HepG2 (cell line): Measurements from ENCODE around the gene RAD17. TPM values are rescaled to one million over a fixed set of nuclear protein-coding genes. Genes with fewer than 3 reads are reported as not detected.

Source experiments
- ATAC-seq: fragments of 200-7000 bp; cut with Tn5 transposase; 3 replicates; pipeline ENCODE4 v1.9.1; 2020; ENCODE audit warnings: mild to moderate bottlenecking, moderate library complexity
- BruUV-seq: library from RNA; stranded (reverse); fragments of 400-500 nt; replicated peaks from 2 replicates; lab custom pipeline; 2021; lab: Mats Ljungman, UMichigan
- CTCF ChIA-PET: fragments of 300-600 bp; formaldehyde crosslinking; extraction: SDS; loops from one replicate; lab custom pipeline; 2021; ENCODE audit warnings: low total read pairs, inconsistent platforms, low intra/inter-chr PET ratio; lab: Yijun Ruan, JAX
- POLR2A ChIA-PET: fragments of 350-600 bp; sonication (Branson Sonifier 250); formaldehyde crosslinking; loops from one replicate; lab custom pipeline; 2020; ENCODE audit warnings: antibody characterized with exemption, inconsistent platforms; lab: Yijun Ruan, JAX
- DNase-seq: peaks from one replicate; pipeline ENCODE4 v3.0.0-alpha.2; 2015; ENCODE audit warnings: low spot score
- FAIRE-seq: peaks from 3 replicates; lab custom pipeline; 2011; peaks lifted over from hg19 to GRCh38; lab: Jason Lieb, UNC
- H2AFZ ChIP-seq: one replicate; pipeline ENCODE4 v1.6.1; 2011; ENCODE audit warnings: low read length, inconsistent platforms
- H3K27ac ChIP-seq: fragments of 300-600 bp; 3 replicates; pipeline ENCODE4 v1.8.0; 2011; ENCODE audit warnings: mixed run types, mild to moderate bottlenecking, mixed read lengths, low read length, inconsistent platforms; ENCODE audit not compliant: insufficient read depth; ENCODE audit errors: extremely low read length
- H3K27me3 ChIP-seq, 2 experiments: fragments of 200-600 bp in 1 of 2; 2 replicates in 1 of 2; 3 replicates in 1 of 2; pipeline versions ENCODE4 v1.6.0 to v1.8.0; 2011; ENCODE audit warnings: low read length in 2 of 2, mild to moderate bottlenecking in 2 of 2, moderate library complexity in 2 of 2, inconsistent platforms in 1 of 2; ENCODE audit not compliant: insufficient read depth in 2 of 2, control insufficient read depth in 1 of 2
- H3K36me3 ChIP-seq, 2 experiments: fragments of 200-600 bp in 1 of 2; replicated peaks in 1 of 2; 2 replicates in 1 of 2; 3 replicates in 1 of 2; pipeline versions ENCODE4 v1.5.1 to v1.8.0; 2011; ENCODE audit warnings: low read length in 2 of 2, inconsistent platforms in 1 of 2; ENCODE audit not compliant: insufficient read depth in 2 of 2, control insufficient read depth in 1 of 2
- H3K4me1 ChIP-seq: 2 replicates; pipeline ENCODE4 v1.5.1; 2012; ENCODE audit warnings: low read length, inconsistent platforms; ENCODE audit not compliant: insufficient read depth
- H3K4me2 ChIP-seq: 2 replicates; pipeline ENCODE4 v1.6.0; 2011; ENCODE audit warnings: low read depth, low read length, inconsistent platforms
- H3K4me3 ChIP-seq, 3 experiments: fragments of 200-600 bp in 1 of 3; sonication (generic), shearing (Covaris generic) in 1 of 3; replicated peaks in 1 of 3; 2 replicates each; pipeline ENCODE4 v1.5.1; 2011 to 2016; ENCODE audit warnings: low read length in 3 of 3, inconsistent platforms in 2 of 3, low read depth in 2 of 3, mild to moderate bottlenecking in 2 of 3, control low read depth in 1 of 3, mixed read lengths in 1 of 3; ENCODE audit not compliant: insufficient read depth in 1 of 3
- H3K79me2 ChIP-seq: one replicate; pipeline ENCODE4 v1.6.1; 2011; ENCODE audit warnings: low read length, inconsistent platforms; ENCODE audit not compliant: insufficient read depth
- H3K9ac ChIP-seq: 2 replicates; pipeline ENCODE4 v1.6.0; 2011; ENCODE audit warnings: mild to moderate bottlenecking, low read depth, low read length, inconsistent platforms; ENCODE audit not compliant: insufficient read depth
- H3K9me3 ChIP-seq: 2 replicates; pipeline ENCODE4 v1.5.1; 2012; ENCODE audit warnings: mild to moderate bottlenecking, low read length
- H4K20me1 ChIP-seq: 2 replicates; pipeline ENCODE4 v1.6.0; 2011; ENCODE audit warnings: inconsistent platforms, mild to moderate bottlenecking, low read length, moderate library complexity; ENCODE audit not compliant: insufficient read depth
- BCL6 ChIP-seq: IDR thresholded peaks from 2 replicates; pipeline ENCODE4 v1.6.1; 2016; ENCODE audit warnings: missing genetic modification reagents, missing compliant biosample characterization
- ESRRA ChIP-seq: sonication (generic); formaldehyde crosslinking; IDR thresholded peaks from 2 replicates; pipeline ENCODE4 v1.5.1; 2020; ENCODE audit warnings: mild to moderate bottlenecking, low read depth, missing genetic modification reagents
- MIER2 ChIP-seq: IDR thresholded peaks from 2 replicates; pipeline ENCODE4 v1.6.1; 2016; ENCODE audit warnings: missing biosample characterization, missing genetic modification reagents
- MIER3 ChIP-seq: IDR thresholded peaks from 2 replicates; pipeline ENCODE4 v1.6.1; 2016; ENCODE audit warnings: missing compliant biosample characterization, borderline replicate concordance
- PRDM15 ChIP-seq: sonication (generic); formaldehyde crosslinking; IDR thresholded peaks from 2 replicates; pipeline ENCODE4 v1.4.0; 2020; ENCODE audit warnings: missing genetic modification reagents
- SNAPC2 ChIP-seq: sonication (generic); formaldehyde crosslinking; IDR thresholded peaks from 2 replicates; pipeline ENCODE4 v1.8.1; 2022; ENCODE audit warnings: mild to moderate bottlenecking, missing genetic modification reagents
- TFDP2 ChIP-seq: sonication (generic); formaldehyde crosslinking; IDR thresholded peaks from 2 replicates; pipeline ENCODE4 v1.4.0; 2020; ENCODE audit warnings: missing genetic modification reagents
- ZBTB10 ChIP-seq: sonication (generic); formaldehyde crosslinking; IDR thresholded peaks from 2 replicates; pipeline ENCODE4 v1.4.0; 2020; ENCODE audit warnings: missing genetic modification reagents, borderline replicate concordance
- ZBTB14 ChIP-seq: sonication (generic); formaldehyde crosslinking; IDR thresholded peaks from 2 replicates; pipeline ENCODE4 v1.4.0; 2020; ENCODE audit warnings: missing genetic modification reagents
- ZBTB4 ChIP-seq: sonication (generic); formaldehyde crosslinking; IDR thresholded peaks from 2 replicates; pipeline ENCODE4 v1.4.0; 2020; ENCODE audit warnings: missing genetic modification reagents, mild to moderate bottlenecking, borderline replicate concordance
- ZMYM3 ChIP-seq: sonication (generic); formaldehyde crosslinking; IDR thresholded peaks from 2 replicates; pipeline ENCODE4 v1.5.1; 2020; ENCODE audit warnings: mild to moderate bottlenecking, missing genetic modification reagents
- ZNF792 ChIP-seq: IDR thresholded peaks from 2 replicates; pipeline ENCODE4 v1.6.1; 2016
- ZSCAN9 ChIP-seq: IDR thresholded peaks from 2 replicates; pipeline ENCODE4 v1.6.1; 2016; ENCODE audit warnings: borderline replicate concordance
- in situ Hi-C: cut with HindIII; loops from 2 replicates; pipeline ENCODE4 v1.10.0; 2017; ENCODE audit warnings: low pct_unique_long_range_greater_than_20kb; ENCODE audit not compliant: extremely low pct_ligation_motif_present
- intact Hi-C: fragments of 100-400 bp; cut with micrococcal nuclease; formaldehyde crosslinking; loops from one replicate; pipeline ENCODE4 v1.10.0; 2022; ENCODE audit not compliant: unreplicated experiment
- polyA plus RNA-seq, 8 experiments: library from polyadenylated mRNA; depleted of rRNA in 3 of 8; stranded (reverse) in 7 of 8; unstranded in 1 of 8; fragments of >200 nt; fragmentation: Illumina TruSeq in 4 of 8; extraction: Trizol in 4 of 8; gene quantifications; 2 replicates each; pipeline versions ENCODE4 v1.2.1 to v1.2.3, GENCODE V29; 2011 to 2016; ENCODE audit warnings: low read depth in 4 of 8, missing spikeins in 1 of 8, mixed read lengths in 1 of 8; ENCODE audit not compliant: insufficient read depth in 1 of 8
- total RNA-seq, 5 experiments: library from RNA; depleted of rRNA; stranded (reverse); fragments of >200 nt; fragmentation: Illumina TruSeq; extraction: Trizol; gene quantifications; 2 replicates each; pipeline ENCODE4 v1.2.3, GENCODE V29; 2016; ENCODE audit warnings: low read depth in 1 of 5

RAD17 gene
- total and polyA plus RNA-seq, 2 of the 13 experiments (the other 11 are each of a cell fraction or from before 2014, with no cell fraction given) = 24.0 to 25.9 TPM

- TF ChIP-seq MIER2 (CRISPR knock-in tag) (no peak), ZBTB14 (CRISPR knock-in tag) (no peak), BCL6 (no peak), ESRRA (no peak), SNAPC2 (CRISPR knock-in tag) (no peak), ZBTB4 (no peak), ZMYM3 (CRISPR knock-in tag) (no peak)
Observed at GRCh38 chr5:69343083-69343482, 26.5 kb upstream of the RAD17 start (continued).

- peaks cover 4 to 34% of the 10 kb centered on the region in 2 experiments; a peak in 4 of 5 replicates for H3K36me3 ChIP-seq
- H2AFZ ChIP-seq = no peak overlapping the region
- no peak overlapping the region for H3K4me3 ChIP-seq
- ATAC-seq (no peak), DNase-seq (no peak), FAIRE-seq (no peak)
- no peak overlapping the region for H3K9ac ChIP-seq
- H3K79me2 ChIP-seq = no peaks in the 10 kb centered on the region
- POLR2A ChIA-PET = no interaction called here
- H3K27ac ChIP-seq = no peak overlapping the region
- BruUV-seq = no TSS peak
- no peaks in the 10 kb centered on the region for H4K20me1 ChIP-seq
- intact Hi-C loops = no loop called here
- no peaks in the 10 kb centered on the region for H3K27me3 ChIP-seq
- H3K4me2 ChIP-seq = no peak overlapping the region
- CTCF ChIA-PET = no interaction called here
- H3K9me3 ChIP-seq = no peaks in the 10 kb centered on the region
- in situ Hi-C loops = no loop called here
- no peaks in the 10 kb centered on the region for H3K4me1 ChIP-seq
- no peak for TF ChIP-seq ZSCAN9 (CRISPR knock-in tag)
- no peak for TF ChIP-seq TFDP2 (CRISPR knock-in tag)
- TF ChIP-seq ZNF792 = no peak
- no peak for TF ChIP-seq ZBTB10 (CRISPR knock-in tag)
- TF ChIP-seq PRDM15 (CRISPR knock-in tag) = no peak
- no peak for TF ChIP-seq MIER3
Observed at GRCh38 chr5:69350664-69351063, 19.0 kb upstream of the RAD17 start.
